Neural cell (in vitro differentiated cells): ENCODE measurements around the gene CLDN34.

Experiments
- CTCF ChIP-seq: fragments of 450-650 bp; IDR thresholded peaks from 2 replicates; pipeline ENCODE4 v1.5.1; 2014; ENCODE audit warnings: antibody characterized with exemption, mild to moderate bottlenecking, moderate library complexity; ENCODE audit not compliant: poor library complexity, severe bottlenecking
- EP300 ChIP-seq: fragments of 450-650 bp; conservative IDR thresholded peaks from 2 replicates; pipeline ENCODE4 v1.6.1; 2014; ENCODE audit warnings: antibody characterized with exemption, mild to moderate bottlenecking, moderate library complexity; ENCODE audit not compliant: poor library complexity, severe bottlenecking
- POLR2AphosphoS5 ChIP-seq: IDR thresholded peaks from 2 replicates; pipeline ENCODE4 v1.6.1; 2012
- RAD21 ChIP-seq: fragments of 450-650 bp; conservative IDR thresholded peaks from 2 replicates; pipeline ENCODE4 v1.6.1; 2014; ENCODE audit warnings: antibody characterized with exemption, mild to moderate bottlenecking, moderate library complexity
- SMC3 ChIP-seq: fragments of 450-650 bp; conservative IDR thresholded peaks from 2 replicates; pipeline ENCODE4 v1.6.1; 2014; ENCODE audit warnings: antibody characterized with exemption, mild to moderate bottlenecking, moderate library complexity; ENCODE audit not compliant: poor library complexity
- TF ChIP-seq, protein P1 (sequence below): IDR thresholded peaks from 2 replicates; pipeline ENCODE4 v1.6.1; 2012; ENCODE audit warnings: borderline replicate concordance

- no peak for TF ChIP-seq CTCF
- no peak for TF ChIP-seq SMC3
- no peak for TF ChIP-seq RAD21
- TF ChIP-seq, protein P1, sequence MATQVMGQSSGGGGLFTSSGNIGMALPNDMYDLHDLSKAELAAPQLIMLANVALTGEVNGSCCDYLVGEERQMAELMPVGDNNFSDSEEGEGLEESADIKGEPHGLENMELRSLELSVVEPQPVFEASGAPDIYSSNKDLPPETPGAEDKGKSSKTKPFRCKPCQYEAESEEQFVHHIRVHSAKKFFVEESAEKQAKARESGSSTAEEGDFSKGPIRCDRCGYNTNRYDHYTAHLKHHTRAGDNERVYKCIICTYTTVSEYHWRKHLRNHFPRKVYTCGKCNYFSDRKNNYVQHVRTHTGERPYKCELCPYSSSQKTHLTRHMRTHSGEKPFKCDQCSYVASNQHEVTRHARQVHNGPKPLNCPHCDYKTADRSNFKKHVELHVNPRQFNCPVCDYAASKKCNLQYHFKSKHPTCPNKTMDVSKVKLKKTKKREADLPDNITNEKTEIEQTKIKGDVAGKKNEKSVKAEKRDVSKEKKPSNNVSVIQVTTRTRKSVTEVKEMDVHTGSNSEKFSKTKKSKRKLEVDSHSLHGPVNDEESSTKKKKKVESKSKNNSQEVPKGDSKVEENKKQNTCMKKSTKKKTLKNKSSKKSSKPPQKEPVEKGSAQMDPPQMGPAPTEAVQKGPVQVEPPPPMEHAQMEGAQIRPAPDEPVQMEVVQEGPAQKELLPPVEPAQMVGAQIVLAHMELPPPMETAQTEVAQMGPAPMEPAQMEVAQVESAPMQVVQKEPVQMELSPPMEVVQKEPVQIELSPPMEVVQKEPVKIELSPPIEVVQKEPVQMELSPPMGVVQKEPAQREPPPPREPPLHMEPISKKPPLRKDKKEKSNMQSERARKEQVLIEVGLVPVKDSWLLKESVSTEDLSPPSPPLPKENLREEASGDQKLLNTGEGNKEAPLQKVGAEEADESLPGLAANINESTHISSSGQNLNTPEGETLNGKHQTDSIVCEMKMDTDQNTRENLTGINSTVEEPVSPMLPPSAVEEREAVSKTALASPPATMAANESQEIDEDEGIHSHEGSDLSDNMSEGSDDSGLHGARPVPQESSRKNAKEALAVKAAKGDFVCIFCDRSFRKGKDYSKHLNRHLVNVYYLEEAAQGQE, result no peak
- TF ChIP-seq POLR2AphosphoS5, result no peak
- TF ChIP-seq EP300, result no peak
These were observed 29.9 kb downstream of the CLDN34 start for GRCh38 chrX:9997041-9997440.
